Esophagus (tissue), 2 donors: Measurements from ENCODE around the gene LIN54. TPM values are rescaled to one million over a fixed set of nuclear protein-coding genes. Genes with fewer than 3 reads are reported as not detected.

ENCODE experiments used
- H3K27ac ChIP-seq, 2 donors: one replicate each; pipeline ENCODE4 v1.5.1; 2013; ENCODE audit warnings: low read depth in 2 of 2, mild to moderate bottlenecking in 2 of 2, inconsistent platforms in 1 of 2, low read length in 1 of 2, moderate library complexity in 1 of 2
- H3K27me3 ChIP-seq, 2 donors: one replicate each; pipeline ENCODE4 v1.6.1; 2013; ENCODE audit warnings: low read length in 2 of 2, control low read depth in 1 of 2, mild to moderate bottlenecking in 1 of 2; ENCODE audit not compliant: insufficient read depth in 2 of 2, control insufficient read depth in 1 of 2
- H3K36me3 ChIP-seq, 2 donors: one replicate each; pipeline ENCODE4 v1.6.1; 2013; ENCODE audit warnings: low read length in 1 of 2; ENCODE audit not compliant: control insufficient read depth in 2 of 2, insufficient read depth in 2 of 2
- H3K4me1 ChIP-seq, 2 donors: one replicate each; pipeline ENCODE4 v1.6.1; 2013; ENCODE audit warnings: low read length in 1 of 2; ENCODE audit not compliant: control insufficient read depth in 2 of 2, insufficient read depth in 2 of 2
- H3K4me3 ChIP-seq, 2 donors: one replicate each; pipeline ENCODE4 v1.5.1; 2013; ENCODE audit warnings: low read length in 2 of 2, mild to moderate bottlenecking in 2 of 2, low read depth in 1 of 2, moderate library complexity in 1 of 2
- H3K9me3 ChIP-seq, 2 donors: one replicate each; pipeline ENCODE4 v1.6.1; 2013; ENCODE audit warnings: mild to moderate bottlenecking in 2 of 2, low read depth in 1 of 2, low read length in 1 of 2, moderate library complexity in 1 of 2; ENCODE audit not compliant: control insufficient read depth in 2 of 2, insufficient read depth in 1 of 2
- WGBS, 2 donors: extraction: QIAGEN DNeasy Blood & Tissue Kit; methylation state at CpG; one replicate each; pipeline ENCODE4 v1.1.7; 2013; 5-methylcytosine and 5-hydroxymethylcytosine counted together
- polyA plus RNA-seq, 2 donors: library from polyadenylated mRNA; stranded (reverse); fragments of 200-250 nt; gene quantifications; one replicate each; pipeline ENCODE4 v1.2.3, GENCODE V29; 2013
- donor health status: healthy with polysubstance abuse.
- donor health status: Bipolar disorder and iron deficiency.

The LIN54 gene
- polyA plus RNA-seq, 2 donors: 4.6 to 5.9 TPM

- WGBS, 2 donors: 0% methylated on average over 14 of the region's 14 CpGs
- peak overlapping the region; percentile 97 to 100 for H3K27ac ChIP-seq
- H3K4me1 ChIP-seq: no peaks in the 10 kb centered on the region
- H3K9me3 ChIP-seq: no peaks in the 10 kb centered on the region
- H3K36me3 ChIP-seq: peaks cover 0 to 3% of the 10 kb centered on the region in 2 donors
- H3K27me3 ChIP-seq: no peaks in the 10 kb centered on the region
- H3K4me3 ChIP-seq: peak overlapping the region; percentile 80 to 93
These were observed 110.6 kb downstream of the LIN54 start for GRCh38 chr4:82900066-82900410.

GRCh38 chr4:82899374-82900065, 111.1 kb downstream of the LIN54 start:
- 1% methylated on average over 4 of the region's 4 CpGs for WGBS, 2 donors
- peak overlapping the region; percentile 80 to 93 for H3K4me3 ChIP-seq
- H3K4me1 ChIP-seq: no peaks in the 10 kb centered on the region
- H3K9me3 ChIP-seq: no peaks in the 10 kb centered on the region
- peaks cover 0 to 3% of the 10 kb centered on the region in 2 donors for H3K36me3 ChIP-seq
- H3K27ac ChIP-seq: peak overlapping the region; percentile 97 to 100
- no peaks in the 10 kb centered on the region for H3K27me3 ChIP-seq

DNA sequence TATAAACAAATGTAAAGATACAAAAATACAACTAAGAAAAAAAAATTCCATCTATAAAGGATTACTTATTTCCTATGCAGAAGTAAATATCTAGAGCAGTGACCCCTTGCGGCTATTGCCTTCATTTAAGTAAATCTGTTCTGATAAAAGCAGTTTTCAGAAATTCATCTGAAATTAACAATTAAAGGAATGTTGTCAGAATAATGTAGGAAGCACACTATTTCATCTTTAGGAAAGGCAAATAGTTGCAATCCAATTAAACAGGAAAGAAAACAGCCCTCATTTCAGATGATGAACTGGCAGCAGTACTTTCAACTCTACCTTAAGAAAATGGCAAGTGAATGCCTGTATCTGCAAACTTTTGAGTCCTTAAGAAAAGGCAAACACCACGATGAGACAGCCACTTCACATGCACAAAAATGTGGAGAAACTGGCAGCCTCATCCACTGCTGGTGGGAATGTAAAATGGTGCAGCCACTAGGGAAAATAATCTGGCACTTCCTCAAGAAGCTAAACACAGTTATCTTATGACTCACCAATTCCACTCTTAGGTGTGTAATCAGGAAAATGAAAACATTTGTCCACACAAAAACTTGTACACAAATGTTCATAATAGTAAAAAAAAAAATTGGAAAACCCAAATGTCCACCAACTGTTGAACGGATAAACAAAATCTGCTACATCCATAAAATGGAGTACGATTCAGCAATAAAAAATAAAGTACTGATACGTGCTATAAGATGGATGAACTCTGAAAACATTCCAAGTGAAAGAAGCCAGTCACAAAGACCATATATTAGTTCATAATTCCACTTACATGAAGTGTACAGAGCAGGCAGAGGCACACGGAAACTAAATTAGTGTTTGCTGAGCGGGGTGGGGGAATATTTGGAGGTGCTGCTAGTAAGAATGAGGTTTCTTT, 112.0 kb downstream of the LIN54 start:
- no peaks in the 10 kb centered on the region for H3K27me3 ChIP-seq
- peak overlapping the region; percentile 62 to 65 for H3K27ac ChIP-seq
- 26 to 27% methylated on average over 7 of the region's 7 CpGs for WGBS, 2 donors
- peak overlapping the region; percentile 16 to 93 for H3K4me3 ChIP-seq
- no peaks in the 10 kb centered on the region for H3K4me1 ChIP-seq
- H3K36me3 ChIP-seq: peaks cover 0 to 3% of the 10 kb centered on the region in 2 donors
- no peaks in the 10 kb centered on the region for H3K9me3 ChIP-seq

- no peaks in the 10 kb centered on the region for H3K9me3 ChIP-seq
- no peaks in the 10 kb centered on the region for H3K4me1 ChIP-seq
- no peaks in the 10 kb centered on the region for H3K27me3 ChIP-seq
- H3K27ac ChIP-seq: no peak overlapping the region
- no peak overlapping the region for H3K4me3 ChIP-seq
- H3K36me3 ChIP-seq: peaks cover 0 to 3% of the 10 kb centered on the region in 2 donors
- WGBS, 2 donors: 77 to 80% methylated on average over 1 of the region's 1 CpG
These were observed 113.9 kb downstream of the LIN54 start for GRCh38 chr4:82896755-82897154.

- 69 to 89% methylated on average over 3 of the region's 3 CpGs for WGBS, 2 donors
- H3K4me1 ChIP-seq: no peaks in the 10 kb centered on the region
These were observed 116.7 kb downstream of the LIN54 start for GRCh38 chr4:82893942-82894341.

GRCh38 chr4:82892467-82892802, 118.2 kb downstream of the LIN54 start:
- Histone ChIP-seq H3K9me3 (no peaks in the 10 kb centered on the region), H3K4me3 (no peak overlapping the region), H3K4me1 (no peaks in the 10 kb centered on the region), H3K36me3 (peaks cover 0 to 3% of the 10 kb centered on the region in 2 donors), H3K27me3 (no peaks in the 10 kb centered on the region), H3K27ac (no peak overlapping the region)
- 65 to 83% methylated on average over 1 of the region's 1 CpG for WGBS, 2 donors

More at GRCh38 chr4:82893942-82894341, 116.7 kb downstream of the LIN54 start:
- Histone ChIP-seq H3K9me3 (no peaks in the 10 kb centered on the region), H3K27me3 (no peaks in the 10 kb centered on the region), H3K36me3 (peaks cover 0 to 3% of the 10 kb centered on the region in 2 donors), H3K27ac (no peak overlapping the region), H3K4me3 (no peak overlapping the region)

GRCh38 chr4:82891707-82892466, 118.7 kb downstream of the LIN54 start:
- WGBS, 2 donors: 25 to 31% methylated on average over 7 of the region's 7 CpGs
- H3K4me1 ChIP-seq: no peaks in the 10 kb centered on the region
- peaks cover 0 to 3% of the 10 kb centered on the region in 2 donors for H3K36me3 ChIP-seq
- no peaks in the 10 kb centered on the region for H3K9me3 ChIP-seq
- H3K27me3 ChIP-seq: no peaks in the 10 kb centered on the region
- H3K4me3 ChIP-seq: peak overlapping the region; percentile 68 to 81
- peak overlapping the region; percentile 97 to 99 for H3K27ac ChIP-seq

DNA sequence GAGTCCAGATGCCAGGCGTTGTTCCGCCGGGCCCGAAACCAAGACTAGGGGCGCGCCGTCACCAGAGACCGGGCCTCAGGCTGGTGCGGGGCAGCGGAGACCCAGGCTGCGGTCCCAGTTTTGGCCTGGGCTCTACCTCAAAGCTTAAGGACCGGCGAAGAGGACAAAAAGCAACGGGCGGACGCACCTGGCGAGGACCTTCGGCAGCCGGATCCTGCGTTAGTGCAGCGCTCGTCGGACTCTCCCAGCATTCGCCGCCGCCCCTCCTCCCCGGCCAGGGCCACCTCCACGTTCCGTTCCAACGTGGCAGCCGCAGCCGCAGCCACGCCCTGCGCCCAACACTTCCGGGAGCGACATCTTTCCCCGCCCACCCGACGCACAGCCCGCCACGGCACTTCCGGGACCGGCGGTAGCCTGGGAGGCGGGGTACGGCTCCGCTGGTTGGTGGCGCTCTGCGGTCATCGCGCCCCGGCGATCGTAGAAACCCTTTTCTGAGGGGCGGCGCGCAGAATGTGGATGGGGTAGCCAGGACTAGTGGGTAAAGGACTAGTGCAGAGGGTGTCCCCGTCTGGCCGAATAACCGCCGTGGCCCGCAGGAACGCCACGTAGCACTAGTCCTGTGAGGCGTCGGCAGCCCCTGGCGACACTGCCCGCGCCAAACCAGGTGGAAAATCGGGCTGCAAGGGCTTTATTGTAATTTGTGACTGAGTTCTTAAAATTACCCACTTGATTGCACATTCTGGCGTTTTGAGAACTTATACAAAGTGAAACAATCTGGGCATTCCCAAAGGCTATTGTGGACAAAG, 119.5 kb downstream of the LIN54 start, which contains the start of gene SEC31A:
Gene SEC31A, minus strand, starts transcription at position 253 of the 806 bp plus-strand sequence. CDS start 9,217 bp downstream, outside the sequence.
- peak within 1 kb of the TSS; percentile 68 to 81 for H3K4me3 ChIP-seq
- no peaks in the 10 kb centered on the region for H3K4me1 ChIP-seq
- no peaks in the 10 kb centered on the region for H3K27me3 ChIP-seq
- 0 to 1% methylated on average over 60 to 71 of the region's 71 CpGs for WGBS, 2 donors
- no peaks in the 10 kb centered on the region for H3K9me3 ChIP-seq
- H3K36me3 ChIP-seq: peaks cover 0 to 3% of the 10 kb centered on the region in 2 donors
- H3K27ac ChIP-seq: peak within 1 kb of the TSS; percentile 97 to 99
